ENCODE data around the gene XCL2.
"Not testable (repeated sequence)": the region's sequence is repeated elsewhere in the genome, so short reads cannot be mapped to it uniquely, and the experiment has no call there.

The XCL2 gene, protein sequence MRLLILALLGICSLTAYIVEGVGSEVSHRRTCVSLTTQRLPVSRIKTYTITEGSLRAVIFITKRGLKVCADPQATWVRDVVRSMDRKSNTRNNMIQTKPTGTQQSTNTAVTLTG

DNA sequence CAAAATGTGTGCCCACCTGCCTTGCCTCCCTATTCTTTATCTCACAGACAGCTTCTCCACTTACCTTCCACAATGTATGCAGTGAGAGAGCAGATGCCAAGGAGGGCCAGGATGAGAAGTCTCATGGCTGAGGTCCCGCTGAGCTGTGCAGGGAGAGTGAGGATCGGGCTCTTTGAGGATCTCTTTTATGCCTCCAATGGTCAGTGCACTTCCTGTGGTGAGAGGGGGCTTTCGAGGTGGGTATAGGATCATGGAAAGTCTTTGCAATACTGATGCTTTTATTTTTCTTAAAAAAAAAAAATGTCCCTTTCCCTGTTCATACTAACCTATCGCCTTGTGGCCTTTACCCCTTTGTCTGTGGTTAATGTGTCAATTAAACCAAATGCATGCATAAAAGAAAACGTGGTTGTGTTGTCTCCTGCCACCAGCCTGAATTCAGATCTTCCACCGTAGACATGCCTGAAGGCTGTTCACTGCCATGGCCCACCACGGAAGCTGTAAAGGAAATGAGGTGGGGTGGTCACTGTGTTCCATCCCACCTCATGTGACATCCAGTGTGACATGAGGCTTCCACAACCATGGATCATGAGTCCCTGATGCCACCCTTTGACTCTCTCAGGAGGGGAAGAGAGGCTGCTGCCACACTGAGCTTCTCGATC is at the start of gene XCL2:
Gene XCL2, minus strand, starts transcription at position 158 of the 659 bp plus-strand sequence. Its CDS starts 33 bp downstream, at position 125.
- H3K9me3 Mint-ChIP-seq; H3K36me3 Mint-ChIP-seq; H3K4me1 Mint-ChIP-seq; H3K27me3 Mint-ChIP-seq; H3K4me3 Mint-ChIP-seq; H3K27ac Mint-ChIP-seq; DNase-seq (ENCODE audit: low spot score in 2 of 2); ATAC-seq (ENCODE audit: low read depth): not testable (repeated sequence)

DNA sequence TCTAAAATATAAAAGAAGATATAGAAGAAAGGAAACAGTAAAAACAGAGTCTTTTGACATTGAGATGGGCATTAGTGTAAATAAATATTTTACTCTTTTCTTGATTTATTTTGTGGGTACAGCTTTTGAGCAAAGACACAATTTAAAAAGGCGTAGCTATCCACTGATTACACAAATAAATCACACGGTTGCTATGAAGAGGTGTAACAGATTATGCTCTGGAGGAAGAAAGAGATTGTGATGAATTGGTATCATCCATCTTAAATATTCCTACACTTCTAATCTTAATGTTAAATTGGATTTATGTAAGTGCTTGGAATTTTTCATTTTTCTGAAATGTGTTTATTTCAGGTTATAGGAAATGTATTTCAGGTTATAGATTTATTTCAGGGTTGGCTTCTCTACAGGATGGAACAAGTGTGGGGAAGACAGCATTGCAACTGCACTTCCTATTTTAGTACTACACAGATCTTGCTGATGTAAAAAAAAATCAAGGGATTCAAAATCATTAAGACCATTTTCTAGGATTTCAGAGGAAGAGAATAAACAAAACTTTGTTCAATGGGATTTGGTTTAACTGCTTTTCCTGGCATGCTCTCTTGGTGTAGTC is 47.9 kb upstream of the XCL2 start:
- DNase-seq (ENCODE audit: low spot score in 2 of 2) (no peak), ATAC-seq (ENCODE audit: low read depth) (no peak)
- no peaks in the 10 kb centered on the region for H3K4me1 Mint-ChIP-seq
- no peak overlapping the region for H3K27ac Mint-ChIP-seq
- H3K9me3 Mint-ChIP-seq = peaks cover 2% of the 10 kb centered on the region
- no peak overlapping the region for H3K4me3 Mint-ChIP-seq
- H3K36me3 Mint-ChIP-seq = no peaks in the 10 kb centered on the region
- H3K27me3 Mint-ChIP-seq = no peaks in the 10 kb centered on the region

DNA sequence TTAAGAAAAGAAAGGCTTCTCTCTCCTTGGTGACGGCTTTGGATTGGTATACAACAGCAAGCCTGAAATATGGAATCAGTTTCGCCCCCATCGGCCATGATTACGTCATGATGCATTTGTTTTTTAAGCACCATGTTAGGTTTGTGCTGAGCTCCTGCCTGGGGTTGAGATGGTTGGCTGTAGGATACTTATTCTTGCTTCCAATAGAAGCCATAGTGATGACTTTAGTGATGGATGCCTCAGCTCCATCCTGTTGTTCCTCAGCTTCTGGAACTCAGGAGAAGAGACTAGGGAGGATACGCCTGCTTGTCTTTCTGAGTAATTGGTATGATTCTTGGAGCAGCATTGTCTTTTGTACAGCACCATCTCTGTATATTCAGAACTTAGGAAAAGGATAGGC is 47.3 kb upstream of the XCL2 start:
- Mint-ChIP-seq H3K9me3 (peaks cover 2% of the 10 kb centered on the region), H3K27ac (no peak overlapping the region), H3K36me3 (no peaks in the 10 kb centered on the region), H3K4me3 (no peak overlapping the region), H3K27me3 (no peaks in the 10 kb centered on the region), H3K4me1 (no peaks in the 10 kb centered on the region)
- DNase-seq (ENCODE audit: low spot score in 2 of 2) = no peak
- ATAC-seq (ENCODE audit: low read depth) = no peak

DNA sequence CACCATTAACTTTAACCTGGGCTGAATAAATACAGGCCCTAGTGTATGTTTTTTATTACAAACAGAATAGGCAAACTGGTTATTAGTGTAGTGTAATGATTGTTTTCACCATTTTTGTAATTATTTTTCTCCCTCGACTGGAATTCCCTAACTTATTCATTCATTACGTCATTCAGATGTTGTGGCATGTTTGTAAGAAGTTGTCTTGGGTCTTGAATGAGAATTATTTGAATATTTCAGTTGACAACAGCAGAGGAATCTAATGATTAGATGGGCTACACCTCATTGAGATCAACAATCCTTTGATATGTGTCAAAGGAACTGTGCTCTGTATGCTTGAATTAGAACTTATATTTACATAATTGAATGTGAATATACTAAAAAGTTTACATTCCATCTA is 45.4 kb upstream of the XCL2 start:
- Mint-ChIP-seq H3K27ac (no peak overlapping the region), H3K9me3 (peaks cover 2% of the 10 kb centered on the region), H3K4me3 (no peak overlapping the region), H3K36me3 (no peaks in the 10 kb centered on the region), H3K4me1 (no peaks in the 10 kb centered on the region), H3K27me3 (no peaks in the 10 kb centered on the region)
- DNase-seq (ENCODE audit: low spot score in 2 of 2) = no peak
- ATAC-seq (ENCODE audit: low read depth) = no peak

DNA sequence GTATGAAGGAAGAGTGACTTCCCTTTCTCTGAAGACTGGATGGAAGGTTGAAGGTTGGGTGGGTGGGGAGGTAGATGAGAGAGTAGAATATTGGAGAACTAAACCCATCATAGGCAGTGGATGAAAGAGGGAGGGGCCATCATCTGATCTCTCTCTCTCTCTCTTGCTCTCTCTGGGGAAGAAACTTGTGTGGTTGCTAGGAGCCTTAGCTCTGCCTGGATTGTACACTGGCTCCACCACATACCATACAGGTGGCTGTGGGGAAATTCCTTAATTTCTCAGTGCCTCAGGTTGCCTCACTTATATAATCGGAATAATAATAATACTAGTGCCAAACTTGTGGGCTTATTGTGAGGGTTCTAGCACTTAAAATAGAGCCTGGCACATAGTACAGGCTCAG is 42.1 kb upstream of the XCL2 start:
- H3K9me3 Mint-ChIP-seq = peaks cover 2% of the 10 kb centered on the region
- no peaks in the 10 kb centered on the region for H3K36me3 Mint-ChIP-seq
- no peak overlapping the region for H3K4me3 Mint-ChIP-seq
- ATAC-seq (ENCODE audit: low read depth) = no peak
- no peak overlapping the region for H3K27ac Mint-ChIP-seq
- DNase-seq (ENCODE audit: low spot score in 2 of 2) = no peak
- H3K4me1 Mint-ChIP-seq = no peaks in the 10 kb centered on the region
- H3K27me3 Mint-ChIP-seq = peaks cover 6% of the 10 kb centered on the region

DNA sequence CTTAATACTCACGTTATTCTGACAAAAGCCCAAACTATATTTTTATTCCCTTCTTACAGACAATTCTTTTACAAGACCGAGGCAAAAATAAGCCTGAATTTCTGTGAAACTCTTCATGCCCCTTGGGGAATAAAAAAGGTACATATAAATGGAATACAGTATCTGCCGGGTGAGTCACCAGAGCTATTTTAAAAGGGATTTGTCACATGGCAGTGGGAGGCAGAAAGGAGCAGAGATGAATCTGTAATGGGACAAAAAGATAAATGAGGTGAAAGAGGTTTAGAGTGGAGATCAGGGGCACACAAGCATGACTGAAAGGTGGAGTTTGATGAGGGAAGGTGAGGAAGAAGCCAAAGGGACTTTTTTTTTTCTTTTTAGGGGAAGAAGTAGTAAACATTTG is 41.4 kb upstream of the XCL2 start:
- H3K36me3 Mint-ChIP-seq = no peaks in the 10 kb centered on the region
- ATAC-seq (ENCODE audit: low read depth) (no peak), DNase-seq (ENCODE audit: low spot score in 2 of 2) (no peak)
- no peak overlapping the region for H3K27ac Mint-ChIP-seq
- H3K27me3 Mint-ChIP-seq = peaks cover 6% of the 10 kb centered on the region
- H3K4me3 Mint-ChIP-seq = no peak overlapping the region
- H3K9me3 Mint-ChIP-seq = peaks cover 2% of the 10 kb centered on the region
- H3K4me1 Mint-ChIP-seq = no peaks in the 10 kb centered on the region

DNA sequence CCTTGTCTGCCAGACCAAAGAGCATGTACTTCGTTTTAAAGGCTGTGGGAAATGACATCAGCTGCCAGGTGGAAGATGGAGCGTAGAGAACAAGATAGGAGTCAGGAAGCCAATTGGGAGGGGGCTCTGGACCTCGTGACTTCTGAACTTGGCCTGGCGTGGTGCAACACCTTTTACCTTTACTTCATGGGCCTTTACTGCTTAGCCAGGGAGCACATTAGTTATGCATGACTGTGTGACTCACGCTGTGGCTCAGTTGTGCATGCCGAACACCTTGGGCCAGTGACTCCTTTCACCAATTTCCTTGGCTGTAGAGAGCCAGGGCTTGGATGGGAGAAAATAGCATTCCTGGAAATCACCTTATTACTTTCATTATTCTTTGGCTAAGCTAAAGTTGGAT is 39.8 kb upstream of the XCL2 start:
- Mint-ChIP-seq H3K4me3 (no peak overlapping the region), H3K4me1 (no peaks in the 10 kb centered on the region), H3K27me3 (peaks cover 11% of the 10 kb centered on the region), H3K9me3 (peaks cover 2% of the 10 kb centered on the region), H3K27ac (no peak overlapping the region), H3K36me3 (no peaks in the 10 kb centered on the region)
- no peak for DNase-seq (ENCODE audit: low spot score in 2 of 2)
- no peak for ATAC-seq (ENCODE audit: low read depth)

DNA sequence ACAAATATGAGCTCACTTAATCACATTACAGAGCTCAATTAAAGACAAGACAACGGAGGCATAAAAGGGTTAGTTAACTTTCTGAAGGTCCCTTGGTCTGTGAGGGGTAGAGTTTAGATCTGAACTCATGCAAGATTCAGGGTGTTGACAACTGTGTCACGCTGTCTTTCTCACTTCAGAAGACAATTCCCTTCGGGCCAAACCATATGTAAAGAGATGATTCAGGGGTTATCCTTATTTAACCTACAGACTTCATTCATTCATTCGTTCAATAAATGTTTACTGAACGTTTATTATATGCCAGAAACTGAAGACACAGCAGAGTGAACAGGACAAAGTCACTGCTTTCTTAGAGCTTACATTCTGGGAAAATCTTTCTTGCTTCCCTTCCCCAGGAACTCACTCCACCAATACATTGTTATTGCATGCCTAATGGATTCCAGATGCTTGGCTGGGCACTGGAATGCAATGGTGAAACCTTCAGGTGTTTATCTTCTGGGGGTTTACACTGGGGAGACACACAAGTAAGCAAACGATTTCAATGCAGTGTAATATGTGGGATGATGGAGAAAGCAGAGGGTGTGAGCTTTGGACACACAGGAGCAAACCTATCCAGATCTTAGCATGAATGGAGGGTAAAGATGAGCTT is 39.0 kb upstream of the XCL2 start:
- Mint-ChIP-seq H3K4me1 (no peaks in the 10 kb centered on the region), H3K27ac (no peak overlapping the region), H3K27me3 (peaks cover 11% of the 10 kb centered on the region), H3K36me3 (no peaks in the 10 kb centered on the region), H3K4me3 (no peak overlapping the region), H3K9me3 (peaks cover 2% of the 10 kb centered on the region)
- DNase-seq (ENCODE audit: low spot score in 2 of 2) = no peak
- ATAC-seq (ENCODE audit: low read depth) = no peak

DNA sequence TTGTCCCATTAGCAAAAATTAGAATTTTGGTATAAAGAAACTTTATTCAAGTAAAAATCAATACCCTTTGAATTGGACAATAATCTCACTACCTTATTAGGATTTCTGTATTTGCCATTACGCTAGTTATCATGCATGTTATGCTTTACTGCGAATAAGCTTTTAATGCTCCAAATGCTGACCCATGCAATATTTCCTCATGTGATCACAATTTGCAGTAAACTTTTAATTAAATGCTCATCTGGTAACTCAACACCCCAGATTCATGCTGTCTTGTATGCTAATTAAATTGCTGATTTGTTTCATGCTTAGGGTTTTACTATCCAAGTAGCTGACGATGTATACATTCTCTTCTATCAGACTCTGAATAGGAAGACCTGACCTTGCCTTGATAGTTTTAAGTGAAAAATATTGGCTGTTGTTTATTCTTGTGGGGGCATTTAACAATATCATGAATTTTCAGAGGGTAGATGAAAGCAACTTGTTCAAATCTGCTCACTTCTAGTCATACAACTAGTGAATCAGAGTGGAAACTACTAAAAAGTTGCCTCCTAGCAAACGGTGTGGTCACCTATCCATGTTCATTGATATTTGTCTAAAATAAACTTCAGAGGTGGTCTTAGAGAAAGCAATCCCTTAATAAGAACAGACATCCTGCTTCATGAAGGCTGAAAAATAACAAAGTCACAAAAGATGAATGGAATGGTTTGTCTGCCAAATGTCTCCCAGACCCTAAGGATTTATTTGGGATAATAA is 38.2 kb upstream of the XCL2 start:
- H3K9me3 Mint-ChIP-seq = no peaks in the 10 kb centered on the region
- no peak overlapping the region for H3K4me3 Mint-ChIP-seq
- no peak overlapping the region for H3K27ac Mint-ChIP-seq
- DNase-seq (ENCODE audit: low spot score in 2 of 2) (no peak), ATAC-seq (ENCODE audit: low read depth) (no peak)
- no peaks in the 10 kb centered on the region for H3K36me3 Mint-ChIP-seq
- no peaks in the 10 kb centered on the region for H3K4me1 Mint-ChIP-seq
- H3K27me3 Mint-ChIP-seq = peaks cover 11% of the 10 kb centered on the region

DNA sequence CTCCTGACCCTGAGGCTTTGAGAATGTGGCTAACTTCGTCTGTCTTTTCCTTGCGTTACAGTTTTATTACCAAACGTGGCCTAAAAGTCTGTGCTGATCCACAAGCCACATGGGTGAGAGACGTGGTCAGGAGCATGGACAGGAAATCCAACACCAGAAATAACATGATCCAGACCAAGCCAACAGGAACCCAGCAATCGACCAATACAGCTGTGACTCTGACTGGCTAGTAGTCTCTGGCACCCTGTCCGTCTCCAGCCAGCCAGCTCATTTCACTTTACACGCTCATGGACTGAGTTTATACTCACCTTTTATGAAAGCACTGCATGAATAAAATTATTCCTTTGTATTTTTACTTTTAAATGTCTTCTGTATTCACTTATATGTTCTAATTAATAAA is 37.2 kb upstream of the XCL2 start:
- H3K27me3 Mint-ChIP-seq = peaks cover 13% of the 10 kb centered on the region
- not testable (repeated sequence) for H3K9me3 Mint-ChIP-seq; H3K27ac Mint-ChIP-seq; H3K4me1 Mint-ChIP-seq; H3K36me3 Mint-ChIP-seq; ATAC-seq (ENCODE audit: low read depth); H3K4me3 Mint-ChIP-seq; DNase-seq (ENCODE audit: low spot score in 2 of 2)

DNA sequence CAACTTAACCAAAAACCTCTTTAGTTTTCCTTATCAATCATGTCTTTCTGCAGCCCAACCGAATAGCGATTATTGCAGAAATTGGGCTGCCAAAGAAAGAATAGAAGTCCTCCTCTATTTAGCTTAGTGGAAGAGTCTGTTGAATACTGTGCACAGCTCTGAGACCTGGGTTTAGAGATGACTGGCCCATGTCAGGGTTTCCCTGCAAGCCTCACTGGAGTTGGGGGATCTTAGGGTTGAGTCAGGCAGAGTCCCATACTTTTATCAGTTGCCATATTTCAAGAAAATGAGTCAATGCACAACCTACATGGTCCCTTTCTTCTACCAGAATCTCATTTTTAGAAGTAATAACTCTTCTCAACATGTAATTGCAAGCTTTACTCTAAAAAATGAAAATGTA is 36.5 kb upstream of the XCL2 start:
- not testable (repeated sequence) for DNase-seq (ENCODE audit: low spot score in 2 of 2); H3K36me3 Mint-ChIP-seq; H3K27ac Mint-ChIP-seq; ATAC-seq (ENCODE audit: low read depth); H3K9me3 Mint-ChIP-seq; H3K4me3 Mint-ChIP-seq; H3K4me1 Mint-ChIP-seq
- peaks cover 13% of the 10 kb centered on the region for H3K27me3 Mint-ChIP-seq

DNA sequence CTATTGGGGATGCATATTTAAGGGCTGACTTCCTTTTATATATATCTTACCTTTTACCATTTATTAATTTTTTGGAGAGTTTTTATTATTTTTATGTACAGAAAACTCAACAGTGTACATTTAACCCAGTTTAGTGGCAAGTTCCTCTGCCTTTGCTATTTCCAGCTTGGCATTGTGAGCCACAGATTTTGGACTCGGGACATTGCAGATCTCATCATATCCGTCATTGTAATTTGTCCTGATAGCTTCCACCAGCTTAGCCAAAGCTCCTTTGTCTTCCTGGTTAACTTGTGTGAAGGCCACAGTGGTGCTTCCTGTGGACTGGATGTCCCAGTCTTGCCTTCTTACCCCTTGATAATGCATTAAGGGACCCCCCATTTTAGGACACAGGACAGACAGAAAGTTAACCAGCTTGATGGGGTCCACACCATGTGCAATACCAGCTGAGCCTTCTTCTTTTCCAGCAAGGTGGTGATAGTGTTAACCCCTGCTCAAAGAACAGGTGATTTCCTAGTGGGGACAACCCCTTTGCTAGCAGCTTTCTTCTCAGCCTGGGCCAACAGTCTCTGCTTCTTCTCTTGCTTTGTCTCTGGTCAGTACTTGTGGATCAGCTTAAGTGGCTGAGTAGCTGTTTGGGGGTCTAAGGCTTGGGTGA is 34.9 kb upstream of the XCL2 start:
- not testable (repeated sequence) for H3K9me3 Mint-ChIP-seq; H3K36me3 Mint-ChIP-seq; H3K4me3 Mint-ChIP-seq; H3K4me1 Mint-ChIP-seq; H3K27ac Mint-ChIP-seq; DNase-seq (ENCODE audit: low spot score in 2 of 2); ATAC-seq (ENCODE audit: low read depth)
- H3K27me3 Mint-ChIP-seq = peaks cover 13% of the 10 kb centered on the region

DNA sequence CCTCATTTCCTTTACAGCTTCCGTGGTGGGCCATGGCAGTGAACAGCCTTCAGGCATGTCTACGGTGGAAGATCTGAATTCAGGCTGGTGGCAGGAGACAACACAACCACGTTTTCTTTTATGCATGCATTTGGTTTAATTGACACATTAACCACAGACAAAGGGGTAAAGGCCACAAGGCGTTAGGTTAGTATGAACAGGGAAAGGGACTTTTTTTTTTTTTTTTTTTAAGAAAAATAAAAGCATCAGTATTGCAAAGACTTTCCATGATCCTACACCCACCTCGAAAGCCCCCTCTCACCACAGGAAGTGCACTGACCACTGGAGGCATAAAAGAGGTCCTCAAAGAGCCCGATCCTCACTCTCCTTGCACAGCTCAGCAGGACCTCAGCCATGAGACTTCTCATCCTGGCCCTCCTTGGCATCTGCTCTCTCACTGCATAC is 32.5 kb upstream of the XCL2 start, which contains the start of gene XCL1:
Gene XCL1, plus strand, starts transcription at position 361 of the 444 bp plus-strand sequence. Its CDS starts 33 bp downstream, at position 394.
- H3K27me3 Mint-ChIP-seq = peaks cover 12% of the 10 kb centered on the region
- H3K9me3 Mint-ChIP-seq; ATAC-seq (ENCODE audit: low read depth); H3K4me1 Mint-ChIP-seq; H3K36me3 Mint-ChIP-seq; DNase-seq (ENCODE audit: low spot score in 2 of 2); H3K27ac Mint-ChIP-seq; H3K4me3 Mint-ChIP-seq: not testable (repeated sequence)
